HCT116 (cell line): Measurements from ENCODE around the gene DOCK10. TPM values are rescaled to one million over a fixed set of nuclear protein-coding genes. Genes with fewer than 3 reads are reported as not detected.

Experiments used
- ATAC-seq: fragments of 200-7000 bp; cut with Tn5 transposase; 2 replicates; pipeline ENCODE4 v1.9.1; 2020; ENCODE audit warnings: mild to moderate bottlenecking, moderate library complexity
- BruUV-seq: library from RNA; stranded (reverse); fragments of 400-500 nt; replicated peaks from 2 replicates; lab custom pipeline; 2021; lab: Mats Ljungman, UMichigan
- CTCF ChIA-PET: fragments of 300-600 bp; sonication (Branson Sonifier 250); formaldehyde crosslinking; loops from one replicate; lab custom pipeline; 2021; ENCODE audit warnings: antibody characterized with exemption; lab: Charles Lee
- POLR2A ChIA-PET: fragments of 300-600, 350-600 bp; sonication (Branson Sonifier 250); formaldehyde crosslinking; loops from one replicate; lab custom pipeline; 2021; ENCODE audit warnings: antibody characterized with exemption; lab: Charles Lee
- RAD21 ChIA-PET, 2 experiments: fragments of 300-600 bp; sonication (Branson Sonifier 250); formaldehyde crosslinking; loops; one replicate each; lab custom pipeline; 2023; ENCODE audit warnings: low total read pairs in 2 of 2; ENCODE audit not compliant: uncharacterized antibody in 2 of 2, unreplicated experiment in 2 of 2, low non-redundant PET in 1 of 2; lab: Charles Lee
- DNase-seq: peaks from one replicate; pipeline ENCODE4 v3.0.0-alpha.2; 2010; ENCODE audit warnings: low read depth, low spot score
- H2AFZ ChIP-seq: fragments of 200-600 bp; shearing (Covaris generic), sonication (generic); 2 replicates; pipeline ENCODE4 v1.6.1; 2017; ENCODE audit warnings: low read depth, mixed run types, mixed read lengths, antibody characterized with exemption, low read length; ENCODE audit not compliant: poor library complexity, severe bottlenecking
- H3K27ac ChIP-seq: 2 replicates; pipeline ENCODE4 v1.5.1; 2012; ENCODE audit warnings: low read depth, low read length
- H3K27me3 ChIP-seq: fragments of 200-600 bp; sonication (generic); 2 replicates; pipeline ENCODE4 v1.6.1; 2016; ENCODE audit warnings: mixed run types, low read length, mixed read lengths; ENCODE audit not compliant: insufficient read depth
- H3K36me3 ChIP-seq, 2 experiments: fragments of 200-500 bp in 1 of 2; fragments of 200-600 bp in 1 of 2; sonication (Bioruptor generic) in 1 of 2; sonication (generic) in 1 of 2; 2 replicates each; pipeline versions ENCODE4 v1.5.1 to v1.6.1; 2014 to 2016; ENCODE audit warnings: low read length in 2 of 2, inconsistent platforms in 1 of 2, mixed read lengths in 1 of 2, mixed run types in 1 of 2; ENCODE audit not compliant: insufficient read depth in 2 of 2, control insufficient read depth in 1 of 2
- H3K4me1 ChIP-seq, 2 experiments: fragments of 200-600 bp in 1 of 2; sonication (generic) in 1 of 2; 2 replicates each; pipeline versions ENCODE4 v1.5.1 to v1.6.1; 2012 to 2017; ENCODE audit warnings: low read length in 2 of 2, inconsistent platforms in 1 of 2, mild to moderate bottlenecking in 1 of 2, mixed read lengths in 1 of 2, mixed run types in 1 of 2, moderate library complexity in 1 of 2; ENCODE audit not compliant: insufficient read depth in 2 of 2, control insufficient read depth in 1 of 2
- H3K4me2 ChIP-seq: fragments of 200-600 bp; sonication (generic); 2 replicates; pipeline ENCODE4 v1.6.1; 2017; ENCODE audit warnings: mixed run types, low read length, mixed read lengths
- H3K4me3 ChIP-seq, 2 experiments: fragments of 200-600 bp in 1 of 2; sonication (generic) in 1 of 2; replicated peaks in 1 of 2; 2 replicates each; pipeline ENCODE4 v1.5.1; 2011 to 2016; ENCODE audit warnings: low read length in 2 of 2, control low read depth in 1 of 2, low read depth in 1 of 2, mild to moderate bottlenecking in 1 of 2, mixed read lengths in 1 of 2, mixed run types in 1 of 2
- H3K79me2 ChIP-seq: fragments of 200-600 bp; sonication (generic); 2 replicates; pipeline ENCODE4 v1.6.1; 2017; ENCODE audit warnings: mild to moderate bottlenecking, mixed run types, low read length, moderate library complexity, mixed read lengths; ENCODE audit not compliant: insufficient read depth
- H3K9ac ChIP-seq: fragments of 200-600 bp; sonication (generic); 2 replicates; pipeline ENCODE4 v1.6.1; 2016; ENCODE audit warnings: low read length, mixed read lengths
- H3K9me2 ChIP-seq: fragments of 200-600 bp; sonication (generic), shearing (Covaris generic); 2 replicates; pipeline ENCODE4 v1.6.1; 2017; ENCODE audit warnings: mixed run types, mild to moderate bottlenecking, moderate library complexity; ENCODE audit not compliant: insufficient read depth
- H3K9me3 ChIP-seq, 2 experiments: fragments of 200-500 bp in 1 of 2; fragments of 200-600 bp in 1 of 2; sonication (Bioruptor generic) in 1 of 2; sonication (generic) in 1 of 2; 2 replicates each; pipeline ENCODE4 v1.6.1; 2014 to 2017; ENCODE audit warnings: low read length in 2 of 2, mixed read lengths in 2 of 2, inconsistent platforms in 1 of 2, low read depth in 1 of 2, mild to moderate bottlenecking in 1 of 2, mixed run types in 1 of 2, moderate library complexity in 1 of 2; ENCODE audit not compliant: control insufficient read depth in 1 of 2, insufficient read depth in 1 of 2
- H4K20me1 ChIP-seq: fragments of 200-600 bp; sonication (generic), shearing (Covaris generic); 2 replicates; pipeline ENCODE4 v1.6.1; 2017; ENCODE audit warnings: mixed run types, mild to moderate bottlenecking, moderate library complexity; ENCODE audit not compliant: insufficient read depth
- ATF3 ChIP-seq: IDR thresholded peaks from 2 replicates; pipeline ENCODE4 v1.6.1; 2012
- CBX3 ChIP-seq: IDR thresholded peaks from 2 replicates; pipeline ENCODE4 v1.6.1; 2012; ENCODE audit warnings: low read depth
- CEBPB ChIP-seq: IDR thresholded peaks from 2 replicates; pipeline ENCODE4 v1.6.1; 2012; ENCODE audit warnings: low read depth
- CTCF ChIP-seq, 3 experiments: fragments of 200-600 bp in 1 of 3; sonication (generic) in 1 of 3; IDR thresholded peaks in 2 of 3; conservative IDR thresholded peaks in 1 of 3; 2 replicates each; pipeline ENCODE4 v1.5.1; 2012 to 2017; ENCODE audit warnings: low read depth in 2 of 3, low read length in 2 of 3, antibody characterized with exemption in 1 of 3, borderline replicate concordance in 1 of 3, control low read depth in 1 of 3, mild to moderate bottlenecking in 1 of 3, mixed read lengths in 1 of 3, mixed run types in 1 of 3, moderate library complexity in 1 of 3; ENCODE audit not compliant: insufficient read depth in 1 of 3
- EGR1 ChIP-seq: IDR thresholded peaks from 2 replicates; pipeline ENCODE4 v1.6.1; 2012; ENCODE audit warnings: low read depth
- ELF1 ChIP-seq: IDR thresholded peaks from 2 replicates; pipeline ENCODE4 v1.6.1; 2012; ENCODE audit warnings: low read depth, borderline replicate concordance
- EZH2 ChIP-seq: fragments of 200-600 bp; sonication (generic); IDR thresholded peaks from 2 replicates; pipeline ENCODE4 v1.6.1; 2017; ENCODE audit warnings: antibody characterized with exemption, mixed run types
- EZH2phosphoT487 ChIP-seq: fragments of 200-600 bp; IDR thresholded peaks from 2 replicates; pipeline ENCODE4 v1.6.1; 2018; ENCODE audit warnings: antibody characterized with exemption, borderline replicate concordance
- FOSL1 ChIP-seq: IDR thresholded peaks from 2 replicates; pipeline ENCODE4 v1.6.1; 2012; ENCODE audit warnings: low read depth
- JUND ChIP-seq: IDR thresholded peaks from 2 replicates; pipeline ENCODE4 v1.6.1; 2012
- MAX ChIP-seq: IDR thresholded peaks from 2 replicates; pipeline ENCODE4 v1.6.1; 2012
- POLR2A ChIP-seq: IDR thresholded peaks from 2 replicates; pipeline ENCODE4 v1.7.0; 2011; ENCODE audit warnings: borderline replicate concordance; ENCODE audit not compliant: insufficient read depth, insufficient read length; ENCODE audit errors: extremely low read depth
- POLR2AphosphoS5 ChIP-seq: IDR thresholded peaks from 2 replicates; pipeline ENCODE4 v1.6.1; 2011; ENCODE audit warnings: mild to moderate bottlenecking, low read depth, low read length, moderate library complexity
- RAD21 ChIP-seq: IDR thresholded peaks from 2 replicates; pipeline ENCODE4 v1.6.1; 2012; ENCODE audit warnings: low read depth, mild to moderate bottlenecking
- SIN3A ChIP-seq: IDR thresholded peaks from 2 replicates; pipeline ENCODE4 v1.6.1; 2012; ENCODE audit warnings: low read depth
- SP1 ChIP-seq: IDR thresholded peaks from 2 replicates; pipeline ENCODE4 v1.6.1; 2012; ENCODE audit warnings: low read depth
- SRF ChIP-seq: IDR thresholded peaks from 2 replicates; pipeline ENCODE4 v1.6.1; 2012; ENCODE audit warnings: low read depth
- TCF7L2 ChIP-seq: IDR thresholded peaks from 2 replicates; pipeline ENCODE4 v1.7.0; 2011; ENCODE audit warnings: borderline replicate concordance, inconsistent platforms; ENCODE audit not compliant: insufficient read depth, insufficient read length; ENCODE audit errors: extremely low read depth
- YY1 ChIP-seq: IDR thresholded peaks from 2 replicates; pipeline ENCODE4 v1.6.1; 2011; ENCODE audit warnings: low read length, low read depth, moderate library complexity, mild to moderate bottlenecking; ENCODE audit not compliant: insufficient replicate concordance; ENCODE audit errors: extremely low read depth
- ZNF274 ChIP-seq: fragments of 200-500 bp; sonication (Bioruptor generic); IDR thresholded peaks from 2 replicates; pipeline ENCODE4 v1.6.1; 2014; ENCODE audit warnings: mild to moderate bottlenecking, low read depth, low read length, inconsistent platforms
- intact Hi-C: fragments of 100-400 bp; cut with micrococcal nuclease; formaldehyde crosslinking; loops from 2 replicates; pipeline ENCODE4 v1.10.0; 2022
- total RNA-seq: library from RNA; stranded (reverse); gene quantifications from one replicate; pipeline ENCODE4 v1.2.1, GENCODE V29; 2021; ENCODE audit not compliant: unreplicated experiment

Gene DOCK10
- total RNA-seq, 1 experiment from 2014 or later = 0.54 TPM

GRCh38 chr2:224884188-224884587 is 158.1 kb downstream of the DOCK10 start:
- ChIA-PET POLR2A (no interaction called here), CTCF (no interaction called here), RAD21 (no interaction called here)
- TF ChIP-seq ZNF274 = no peak
- TF ChIP-seq SRF = no peak
- no peak for TF ChIP-seq EZH2
- no peak for TF ChIP-seq FOSL1
- no peak for TF ChIP-seq MAX
- no peak for TF ChIP-seq ELF1
- no peak for TF ChIP-seq CTCF (IDR thresholded peaks at IDR 0.05 in 2 of 3, conservative IDR thresholded peaks at IDR 0.05 in 1 of 3; ENCODE audit: borderline replicate concordance in 1 of 3, insufficient read depth in 1 of 3, low read depth in 2 of 3, low read length in 2 of 3)
- TF ChIP-seq POLR2AphosphoS5 = no peak
- no peak for TF ChIP-seq RAD21
- TF ChIP-seq EZH2phosphoT487 = no peak
- no peak for TF ChIP-seq ATF3
- no peak for TF ChIP-seq YY1
- no peak for TF ChIP-seq TCF7L2
- no peak for TF ChIP-seq CBX3
- TF ChIP-seq CEBPB = no peak
- no peak for TF ChIP-seq EGR1
- TF ChIP-seq JUND = no peak
- TF ChIP-seq SP1 = no peak
- TF ChIP-seq POLR2A = no peak
- no peak for TF ChIP-seq SIN3A
- no peak overlapping the region for H2AFZ ChIP-seq
- no peaks in the 10 kb centered on the region for H3K9me3 ChIP-seq
- no peak overlapping the region for H3K4me2 ChIP-seq
- peaks cover 0 to 7% of the 10 kb centered on the region in 2 experiments; a peak in 1 of 4 replicates for H3K4me1 ChIP-seq
- no peaks in the 10 kb centered on the region for H4K20me1 ChIP-seq
- ATAC-seq = no peak
- H3K4me3 ChIP-seq = no peak overlapping the region
- H3K79me2 ChIP-seq = no peaks in the 10 kb centered on the region
- H3K27ac ChIP-seq = no peak overlapping the region
- no peak overlapping the region for H3K9ac ChIP-seq
- H3K36me3 ChIP-seq = no peaks in the 10 kb centered on the region
- no peak for DNase-seq
- H3K9me2 ChIP-seq = no peaks in the 10 kb centered on the region
- intact Hi-C loops = no loop called here
- no TSS peak for BruUV-seq
- no peaks in the 10 kb centered on the region for H3K27me3 ChIP-seq
